ENCODE measurements around the gene RANGAP1.
"Not testable (repeated sequence)": the region's sequence is repeated elsewhere in the genome, so short reads cannot be mapped to it uniquely, and the experiment has no call there.

The RANGAP1 gene

DNA sequence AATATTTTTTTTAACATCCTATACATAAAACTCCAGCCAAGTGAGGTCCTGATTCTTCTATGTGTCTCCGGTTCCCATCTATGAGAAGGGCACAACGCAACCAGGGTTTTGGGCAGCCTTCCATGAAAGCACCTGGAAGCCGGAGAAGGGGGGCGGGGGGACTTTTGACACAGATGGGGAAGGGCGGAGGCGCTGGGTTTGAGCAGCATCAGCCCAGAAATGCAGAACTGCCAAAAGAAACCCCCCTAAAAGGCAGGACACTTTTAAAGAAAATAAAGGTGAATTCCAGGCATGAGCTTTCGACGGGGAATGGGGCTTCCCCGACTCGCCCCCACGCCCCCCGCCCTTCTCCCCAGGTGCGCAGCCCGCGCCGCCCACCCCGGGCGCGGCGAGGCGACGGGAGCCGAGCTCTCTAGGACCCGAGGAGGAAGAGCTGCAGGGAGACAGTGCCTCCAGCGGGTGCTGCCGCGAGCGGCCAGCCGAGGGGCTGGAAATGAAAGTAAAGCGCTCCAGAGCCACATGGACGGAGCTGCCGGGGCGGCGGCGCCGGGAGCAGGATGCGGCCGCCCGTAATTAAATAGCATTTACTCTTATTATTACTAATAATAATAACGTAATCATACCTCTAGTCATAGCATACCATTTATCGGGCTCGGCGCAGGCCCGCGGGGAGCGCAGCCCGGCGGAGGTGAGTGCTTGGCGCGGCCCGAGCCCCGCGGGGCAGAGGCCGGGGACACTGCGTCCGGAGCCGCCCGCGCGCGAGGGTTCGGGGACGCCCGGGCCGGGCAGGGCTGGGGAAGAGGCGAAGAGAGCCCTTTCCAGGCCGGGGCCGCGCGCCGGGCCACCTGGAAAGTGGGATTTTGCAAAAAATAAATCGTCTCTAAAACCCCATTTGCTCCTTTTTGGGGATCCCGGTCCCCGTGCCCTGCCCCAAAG, 15.4 kb upstream of the RANGAP1 start, which contains the start of gene ZC3H7B:
Gene ZC3H7B (plus strand): TSS at position 441 of the 936 bp plus-strand sequence. CDS start 19,136 bp downstream, outside the sequence.
- no peaks in the 10 kb centered on the region for H3K9me3 ChIP-seq (ENCODE audit: control insufficient read depth in 1 of 2, low read length in 2 of 2)
- peak within 1 kb of the TSS; percentile 81 to 82 for H3K9ac ChIP-seq (ENCODE audit: low read depth in 1 of 2, low read length in 2 of 2)
- peaks cover 16 to 17% of the 10 kb centered on the region in 2 donors for H3K4me1 ChIP-seq (ENCODE audit: control insufficient read depth in 1 of 2, insufficient read depth in 2 of 2, low read length in 2 of 2)
- H3K27me3 ChIP-seq (ENCODE audit: control insufficient read depth in 1 of 2, insufficient read depth in 2 of 2, low read length in 2 of 2) = no peaks in the 10 kb centered on the region
- peak within 1 kb of the TSS; percentile 74 to 80 for H3K4me3 ChIP-seq (ENCODE audit: low read depth in 1 of 2, low read length in 2 of 2)
- peak within 1 kb of the TSS; percentile 39 for H3K27ac ChIP-seq (ENCODE audit: low read depth, low read length)
- H3K36me3 ChIP-seq (ENCODE audit: control insufficient read depth in 1 of 2, insufficient read depth in 2 of 2, low read length in 2 of 2) = peaks cover 0 to 4% of the 10 kb centered on the region in 2 donors

DNA sequence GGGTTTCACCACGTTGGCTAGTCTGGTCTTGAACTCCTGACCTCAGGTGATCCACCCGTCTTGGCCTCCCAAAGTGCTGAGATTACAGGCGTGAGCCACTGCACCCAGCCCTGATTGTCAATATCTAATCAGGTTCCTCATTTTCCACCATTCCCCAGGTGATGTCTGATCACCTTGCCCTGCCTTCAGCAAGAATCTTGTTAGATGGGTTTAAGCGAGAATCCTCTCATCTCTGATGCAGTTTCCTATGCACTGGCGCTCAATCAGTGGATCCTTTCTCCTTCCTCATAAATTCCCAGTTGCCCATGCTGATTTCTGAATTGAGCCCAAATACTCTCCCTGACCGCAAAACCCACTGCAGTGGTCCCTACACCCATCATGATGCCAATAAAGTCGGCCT, 14.7 kb upstream of the RANGAP1 start:
- Histone ChIP-seq H3K27me3 (ENCODE audit: control insufficient read depth in 1 of 2, insufficient read depth in 2 of 2, low read length in 2 of 2) (no peaks in the 10 kb centered on the region), H3K4me1 (ENCODE audit: control insufficient read depth in 1 of 2, insufficient read depth in 2 of 2, low read length in 2 of 2) (peaks cover 16 to 17% of the 10 kb centered on the region in 2 donors), H3K27ac (ENCODE audit: low read depth, low read length) (no peak overlapping the region), H3K4me3 (ENCODE audit: low read depth in 1 of 2, low read length in 2 of 2) (peak overlapping the region; percentile 74 to 80), H3K9me3 (ENCODE audit: control insufficient read depth in 1 of 2, low read length in 2 of 2) (no peaks in the 10 kb centered on the region), H3K36me3 (ENCODE audit: control insufficient read depth in 1 of 2, insufficient read depth in 2 of 2, low read length in 2 of 2) (peaks cover 0 to 4% of the 10 kb centered on the region in 2 donors), H3K9ac (ENCODE audit: low read depth in 1 of 2, low read length in 2 of 2) (peak overlapping the region in 1 of 2 donors; percentile 81)

- no peak overlapping the region for H3K4me3 ChIP-seq (ENCODE audit: low read depth in 1 of 2, low read length in 2 of 2)
- H3K9me3 ChIP-seq (ENCODE audit: control insufficient read depth in 1 of 2, low read length in 2 of 2) = no peaks in the 10 kb centered on the region
- no peaks in the 10 kb centered on the region for H3K36me3 ChIP-seq (ENCODE audit: control insufficient read depth in 1 of 2, insufficient read depth in 2 of 2, low read length in 2 of 2)
- no peaks in the 10 kb centered on the region for H3K27me3 ChIP-seq (ENCODE audit: control insufficient read depth in 1 of 2, insufficient read depth in 2 of 2, low read length in 2 of 2)
- peaks cover 6% of the 10 kb centered on the region in 2 donors for H3K4me1 ChIP-seq (ENCODE audit: control insufficient read depth in 1 of 2, insufficient read depth in 2 of 2, low read length in 2 of 2)
- H3K9ac ChIP-seq (ENCODE audit: low read depth in 1 of 2, low read length in 2 of 2) = no peak overlapping the region
- no peak overlapping the region for H3K27ac ChIP-seq (ENCODE audit: low read depth, low read length)
These were observed 11.1 kb upstream of the RANGAP1 start for GRCh38 chr22:41296826-41297667.

DNA sequence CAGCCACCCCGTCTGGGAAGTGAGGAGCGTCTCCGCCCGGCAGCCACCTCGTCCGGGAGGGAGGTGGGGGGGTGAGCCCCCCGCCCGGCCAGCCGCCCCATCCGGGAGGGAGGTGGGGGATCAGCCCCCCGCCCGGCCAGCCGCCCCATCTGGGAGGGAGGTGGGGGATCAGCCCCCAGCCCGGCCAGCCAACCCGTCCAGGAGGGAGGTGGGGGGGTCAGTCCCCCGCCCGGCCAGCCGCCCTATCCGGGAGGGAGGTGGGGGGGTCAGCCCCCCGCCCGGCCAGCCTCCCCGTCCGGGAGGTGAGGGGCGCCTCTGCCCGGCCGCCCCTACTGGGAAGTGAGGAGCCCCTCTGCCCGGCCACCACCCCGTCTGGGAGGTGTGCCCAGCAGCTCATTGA, 8.8 kb upstream of the RANGAP1 start:
- H3K9ac ChIP-seq (ENCODE audit: low read depth in 1 of 2, low read length in 2 of 2); H3K27me3 ChIP-seq (ENCODE audit: control insufficient read depth in 1 of 2, insufficient read depth in 2 of 2, low read length in 2 of 2); H3K4me1 ChIP-seq (ENCODE audit: control insufficient read depth in 1 of 2, insufficient read depth in 2 of 2, low read length in 2 of 2); H3K27ac ChIP-seq (ENCODE audit: low read depth, low read length); H3K36me3 ChIP-seq (ENCODE audit: control insufficient read depth in 1 of 2, insufficient read depth in 2 of 2, low read length in 2 of 2); H3K4me3 ChIP-seq (ENCODE audit: low read depth in 1 of 2, low read length in 2 of 2); H3K9me3 ChIP-seq (ENCODE audit: control insufficient read depth in 1 of 2, low read length in 2 of 2): not testable (repeated sequence)

DNA sequence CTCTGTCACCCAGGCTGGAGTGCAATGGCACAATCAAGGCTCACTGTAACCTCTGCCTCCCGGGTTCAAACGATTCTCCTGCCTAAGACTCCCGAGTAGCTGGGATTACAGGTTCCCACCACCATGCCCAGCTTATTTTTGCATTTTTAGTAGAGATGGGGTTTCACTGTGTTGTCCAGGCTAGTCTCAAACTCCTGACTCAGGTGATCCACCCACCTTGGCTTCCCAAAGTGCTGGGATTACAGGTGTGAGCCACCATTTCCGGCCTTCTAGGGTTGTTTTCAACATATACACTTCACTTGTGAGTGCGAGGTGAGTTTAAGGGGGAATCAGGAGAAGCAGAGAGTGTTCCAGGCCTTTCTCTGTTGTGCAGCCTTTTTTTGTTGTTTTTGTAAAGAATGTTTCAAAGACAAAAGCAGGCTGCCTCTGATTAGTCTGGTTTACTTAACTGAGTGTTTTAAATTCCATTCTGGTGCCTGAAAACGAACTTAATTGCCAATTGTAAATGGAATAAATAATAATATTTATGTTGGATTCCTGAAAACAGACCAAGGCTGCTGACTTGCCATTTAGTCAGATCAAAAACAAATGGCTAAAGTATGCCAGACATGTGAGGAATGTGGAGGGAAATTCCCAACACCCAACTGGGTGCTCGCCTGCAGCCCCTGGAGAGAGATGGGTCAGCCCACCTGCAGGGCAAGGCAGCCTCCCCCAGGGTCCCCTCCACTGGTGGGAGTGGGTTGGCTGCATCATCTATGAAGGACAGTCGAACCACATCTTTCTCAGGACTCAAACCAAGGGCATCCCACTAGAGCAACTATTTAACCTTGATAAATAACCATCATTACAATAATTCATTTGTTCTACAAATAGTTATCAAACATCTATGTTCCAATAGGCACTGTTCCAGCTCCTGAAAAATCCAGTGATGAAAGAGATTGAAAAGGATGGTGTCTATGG, 4.6 kb upstream of the RANGAP1 start:
- no peaks in the 10 kb centered on the region for H3K36me3 ChIP-seq (ENCODE audit: control insufficient read depth in 1 of 2, insufficient read depth in 2 of 2, low read length in 2 of 2)
- no peak overlapping the region for H3K9ac ChIP-seq (ENCODE audit: low read depth in 1 of 2, low read length in 2 of 2)
- H3K4me3 ChIP-seq (ENCODE audit: low read depth in 1 of 2, low read length in 2 of 2) = no peak overlapping the region
- H3K4me1 ChIP-seq (ENCODE audit: control insufficient read depth in 1 of 2, insufficient read depth in 2 of 2, low read length in 2 of 2) = peaks cover 8 to 10% of the 10 kb centered on the region in 2 donors
- H3K27ac ChIP-seq (ENCODE audit: low read depth, low read length) = no peak overlapping the region
- H3K27me3 ChIP-seq (ENCODE audit: control insufficient read depth in 1 of 2, insufficient read depth in 2 of 2, low read length in 2 of 2) = no peaks in the 10 kb centered on the region
- H3K9me3 ChIP-seq (ENCODE audit: control insufficient read depth in 1 of 2, low read length in 2 of 2) = no peaks in the 10 kb centered on the region

- no peaks in the 10 kb centered on the region for H3K27me3 ChIP-seq (ENCODE audit: control insufficient read depth in 1 of 2, insufficient read depth in 2 of 2, low read length in 2 of 2)
- no peak overlapping the region for H3K4me3 ChIP-seq (ENCODE audit: low read depth in 1 of 2, low read length in 2 of 2)
- H3K9ac ChIP-seq (ENCODE audit: low read depth in 1 of 2, low read length in 2 of 2) = no peak overlapping the region
- H3K36me3 ChIP-seq (ENCODE audit: control insufficient read depth in 1 of 2, insufficient read depth in 2 of 2, low read length in 2 of 2) = peaks cover 0 to under 1% of the 10 kb centered on the region in 2 donors
- H3K4me1 ChIP-seq (ENCODE audit: control insufficient read depth in 1 of 2, insufficient read depth in 2 of 2, low read length in 2 of 2) = peaks cover 15 to 19% of the 10 kb centered on the region in 2 donors
- no peaks in the 10 kb centered on the region for H3K9me3 ChIP-seq (ENCODE audit: control insufficient read depth in 1 of 2, low read length in 2 of 2)
- H3K27ac ChIP-seq (ENCODE audit: low read depth, low read length) = no peak overlapping the region
These were observed 3.7 kb upstream of the RANGAP1 start for GRCh38 chr22:41289671-41290070.

- no peaks in the 10 kb centered on the region for H3K27me3 ChIP-seq (ENCODE audit: control insufficient read depth in 1 of 2, insufficient read depth in 2 of 2, low read length in 2 of 2)
- H3K4me1 ChIP-seq (ENCODE audit: control insufficient read depth in 1 of 2, insufficient read depth in 2 of 2, low read length in 2 of 2) = peaks cover 16 to 20% of the 10 kb centered on the region in 2 donors
- H3K27ac ChIP-seq (ENCODE audit: low read depth, low read length) = peak overlapping the region; percentile 73
- peaks cover 0 to 6% of the 10 kb centered on the region in 2 donors for H3K36me3 ChIP-seq (ENCODE audit: control insufficient read depth in 1 of 2, insufficient read depth in 2 of 2, low read length in 2 of 2)
- H3K4me3 ChIP-seq (ENCODE audit: low read depth in 1 of 2, low read length in 2 of 2) = peak overlapping the region in 1 of 2 donors; percentile 48
- peak overlapping the region; percentile 33 to 62 for H3K9ac ChIP-seq (ENCODE audit: low read depth in 1 of 2, low read length in 2 of 2)
- H3K9me3 ChIP-seq (ENCODE audit: control insufficient read depth in 1 of 2, low read length in 2 of 2) = no peaks in the 10 kb centered on the region
These were observed 2.4 kb upstream of the RANGAP1 start for GRCh38 chr22:41288245-41288946.

- H3K27ac ChIP-seq (ENCODE audit: low read depth, low read length) = peak overlapping the region; percentile 69
- H3K4me1 ChIP-seq (ENCODE audit: control insufficient read depth in 1 of 2, insufficient read depth in 2 of 2, low read length in 2 of 2) = peaks cover 16 to 20% of the 10 kb centered on the region in 2 donors
- H3K4me3 ChIP-seq (ENCODE audit: low read depth in 1 of 2, low read length in 2 of 2) = peak overlapping the region; percentile 79
- H3K9ac ChIP-seq (ENCODE audit: low read depth in 1 of 2, low read length in 2 of 2) = peak overlapping the region; percentile 56 to 71
- no peaks in the 10 kb centered on the region for H3K9me3 ChIP-seq (ENCODE audit: control insufficient read depth in 1 of 2, low read length in 2 of 2)
- no peaks in the 10 kb centered on the region for H3K27me3 ChIP-seq (ENCODE audit: control insufficient read depth in 1 of 2, insufficient read depth in 2 of 2, low read length in 2 of 2)
- peaks cover 0 to 6% of the 10 kb centered on the region in 2 donors for H3K36me3 ChIP-seq (ENCODE audit: control insufficient read depth in 1 of 2, insufficient read depth in 2 of 2, low read length in 2 of 2)
These were observed 678 bp upstream of the RANGAP1 start for GRCh38 chr22:41286639-41287091.

- peak overlapping the region; percentile 77 to 88 for H3K9ac ChIP-seq (ENCODE audit: low read depth in 1 of 2, low read length in 2 of 2)
- peaks cover 16 to 20% of the 10 kb centered on the region in 2 donors for H3K4me1 ChIP-seq (ENCODE audit: control insufficient read depth in 1 of 2, insufficient read depth in 2 of 2, low read length in 2 of 2)
These were observed 557 bp downstream of the RANGAP1 start for GRCh38 chr22:41285441-41285819.

More at GRCh38 chr22:41285441-41285819, 557 bp downstream of the RANGAP1 start:
- peaks cover 0 to 13% of the 10 kb centered on the region in 2 donors for H3K36me3 ChIP-seq (ENCODE audit: control insufficient read depth in 1 of 2, insufficient read depth in 2 of 2, low read length in 2 of 2)
- peak overlapping the region; percentile 82 to 93 for H3K4me3 ChIP-seq (ENCODE audit: low read depth in 1 of 2, low read length in 2 of 2)
- peak overlapping the region; percentile 69 for H3K27ac ChIP-seq (ENCODE audit: low read depth, low read length)
- no peaks in the 10 kb centered on the region for H3K27me3 ChIP-seq (ENCODE audit: control insufficient read depth in 1 of 2, insufficient read depth in 2 of 2, low read length in 2 of 2)
- no peaks in the 10 kb centered on the region for H3K9me3 ChIP-seq (ENCODE audit: control insufficient read depth in 1 of 2, low read length in 2 of 2)

All from duodenal mucosa (tissue), 2 donors.